HepG2 (cell line): Measurements from ENCODE around the gene CDIP1. TPM values are rescaled to one million over a fixed set of nuclear protein-coding genes. Genes with fewer than 3 reads are reported as not detected.
A peak's percentile ranks its signal among the peaks of the same experiment; 100 is the strongest.

Source experiments
- EED ChIP-seq: sonication (generic); formaldehyde crosslinking; IDR thresholded peaks from 2 replicates; pipeline ENCODE4 v1.5.0; 2020; ENCODE audit warnings: mild to moderate bottlenecking, missing genetic modification reagents
- FOXA3 ChIP-seq: IDR thresholded peaks from 2 replicates; pipeline ENCODE4 v1.6.1; 2016; ENCODE audit warnings: missing genetic modification reagents, missing compliant biosample characterization
- IKZF1 ChIP-seq: fragments of 450-650 bp; IDR thresholded peaks from 2 replicates; pipeline ENCODE4 v1.7.1; 2016
- MXI1 ChIP-seq: IDR thresholded peaks from 3 replicates; pipeline ENCODE4 v1.6.1; 2012; ENCODE audit warnings: low read depth, low read length, inconsistent platforms, borderline replicate concordance
- NFKB2 ChIP-seq: sonication (generic); formaldehyde crosslinking; IDR thresholded peaks from 2 replicates; pipeline ENCODE4 v1.4.0; 2020; ENCODE audit warnings: missing genetic modification reagents, borderline replicate concordance
- NFYB ChIP-seq: sonication (generic); formaldehyde crosslinking; IDR thresholded peaks from 2 replicates; pipeline ENCODE4 v1.4.0; 2020; ENCODE audit warnings: missing genetic modification reagents
- NR2C2 ChIP-seq: sonication (generic); formaldehyde crosslinking; IDR thresholded peaks from 2 replicates; pipeline ENCODE4 v1.4.0; 2020; ENCODE audit warnings: missing genetic modification reagents, mild to moderate bottlenecking, moderate library complexity, borderline replicate concordance
- PRMT3 ChIP-seq: sonication (generic); formaldehyde crosslinking; IDR thresholded peaks from 2 replicates; pipeline ENCODE4 v1.8.1; 2022; ENCODE audit warnings: low read depth, mild to moderate bottlenecking, moderate library complexity, missing genetic modification reagents, borderline replicate concordance
- RBM39 ChIP-seq: fragments of 200-400 bp; formaldehyde crosslinking; IDR thresholded peaks from one replicate; pipeline ENCODE4 v1.6.1; 2018; ENCODE audit warnings: antibody characterized with exemption, mild to moderate bottlenecking, low read depth, low read length; ENCODE audit not compliant: poor library complexity, severe bottlenecking
- SCMH1 ChIP-seq: sonication (generic); formaldehyde crosslinking; IDR thresholded peaks from 2 replicates; pipeline ENCODE4 v1.9.0; 2021; ENCODE audit warnings: missing genetic modification reagents, mild to moderate bottlenecking, borderline replicate concordance
- TARDBP ChIP-seq: sonication (generic); formaldehyde crosslinking; IDR thresholded peaks from 2 replicates; pipeline ENCODE4 v1.8.0; 2022; ENCODE audit warnings: mild to moderate bottlenecking, missing genetic modification reagents
- TGIF2 ChIP-seq: IDR thresholded peaks from 2 replicates; pipeline ENCODE4 v1.6.1; 2016; ENCODE audit warnings: control low read depth, missing compliant biosample characterization
- ZFP1 ChIP-seq: IDR thresholded peaks from 2 replicates; pipeline ENCODE4 v1.6.1; 2016
- ZFP90 ChIP-seq: sonication (generic); formaldehyde crosslinking; IDR thresholded peaks from 2 replicates; pipeline ENCODE4 v1.8.0; 2022; ENCODE audit warnings: missing genetic modification reagents, mild to moderate bottlenecking, inconsistent platforms, borderline replicate concordance
- polyA plus RNA-seq, 8 experiments: library from polyadenylated mRNA; depleted of rRNA in 3 of 8; stranded (reverse) in 7 of 8; unstranded in 1 of 8; fragments of >200 nt; fragmentation: Illumina TruSeq in 4 of 8; extraction: Trizol in 4 of 8; gene quantifications; 2 replicates each; pipeline versions ENCODE4 v1.2.1 to v1.2.3, GENCODE V29; 2011 to 2016; ENCODE audit warnings: low read depth in 4 of 8, missing spikeins in 1 of 8, mixed read lengths in 1 of 8; ENCODE audit not compliant: insufficient read depth in 1 of 8
- total RNA-seq, 5 experiments: library from RNA; depleted of rRNA; stranded (reverse); fragments of >200 nt; fragmentation: Illumina TruSeq; extraction: Trizol; gene quantifications; 2 replicates each; pipeline ENCODE4 v1.2.3, GENCODE V29; 2016; ENCODE audit warnings: low read depth in 1 of 5
- TF ChIP-seq, protein P1 (sequence below): sonication (generic); formaldehyde crosslinking; IDR thresholded peaks from 2 replicates; pipeline ENCODE4 v1.4.0; 2020; ENCODE audit warnings: missing genetic modification reagents, borderline replicate concordance
- TF ChIP-seq, protein P2 (sequence below): fragments of 450-650 bp; IDR thresholded peaks from 2 replicates; pipeline ENCODE4 v1.6.1; 2017; ENCODE audit warnings: mild to moderate bottlenecking
- TF ChIP-seq, protein P3 (sequence below): IDR thresholded peaks from 2 replicates; pipeline ENCODE4 v1.6.1; 2018; ENCODE audit warnings: missing genetic modification reagents, mild to moderate bottlenecking, missing compliant biosample characterization

Gene CDIP1
- total and polyA plus RNA-seq, 2 of the 13 experiments (the other 11 are each of a cell fraction or from before 2014, with no cell fraction given): 31.2 to 56.7 TPM

DNA sequence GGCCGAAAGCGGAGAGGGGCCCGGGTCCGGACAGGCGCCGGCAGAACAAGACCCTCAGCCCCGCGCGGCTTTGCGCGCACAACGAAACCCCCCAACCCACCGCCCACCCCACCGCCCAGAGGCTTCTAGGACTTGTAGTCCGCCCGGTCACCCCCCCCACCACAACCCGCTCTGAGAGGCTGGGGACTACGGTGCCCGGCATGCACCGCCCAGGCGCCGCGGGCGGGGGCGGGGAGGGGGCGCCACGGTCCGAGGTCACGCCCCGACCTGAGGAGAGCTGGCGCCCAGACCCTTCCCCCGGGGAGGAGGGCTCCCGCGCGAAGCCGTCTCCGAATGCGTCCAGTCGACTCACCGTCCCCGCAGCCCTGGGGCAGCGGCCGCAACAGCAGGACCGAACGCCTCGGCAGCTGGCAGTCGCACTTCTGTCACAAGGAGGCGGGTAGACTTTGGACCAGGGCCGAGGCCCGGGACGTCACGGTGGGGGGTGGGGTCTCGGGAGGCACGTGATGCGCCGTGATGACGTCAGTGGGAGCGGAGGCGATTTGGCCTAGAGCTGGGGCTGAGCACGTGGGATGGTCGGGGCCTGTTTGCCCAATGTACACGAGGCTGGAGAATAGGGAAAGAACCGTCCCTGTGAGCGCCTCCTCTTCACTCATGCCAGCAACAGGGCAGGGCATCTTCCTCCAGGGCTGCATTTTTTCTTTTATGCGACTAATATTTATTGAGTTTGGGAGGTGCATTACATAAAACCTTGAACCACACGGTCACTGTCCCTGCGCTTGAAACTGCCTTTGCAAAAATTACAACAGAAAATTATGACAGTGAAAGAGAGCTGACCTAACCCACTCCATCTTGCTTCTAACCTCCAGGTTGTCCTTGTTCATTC is at the start of gene CDIP1 (continued):
- peak; percentile 98 for TF ChIP-seq ZFP90 (CRISPR knock-in tag)
- peak; percentile 98 for TF ChIP-seq PRMT3 (CRISPR knock-in tag)
- TF ChIP-seq NR2C2: peak; percentile 91
- TF ChIP-seq ZFP1 (CRISPR knock-in tag): peak; percentile 92
- TF ChIP-seq EED: peak; percentile 97; the same call in 1 of the 2 replicates
- TF ChIP-seq SCMH1 (CRISPR knock-in tag): no peak
- TF ChIP-seq, protein P1, sequence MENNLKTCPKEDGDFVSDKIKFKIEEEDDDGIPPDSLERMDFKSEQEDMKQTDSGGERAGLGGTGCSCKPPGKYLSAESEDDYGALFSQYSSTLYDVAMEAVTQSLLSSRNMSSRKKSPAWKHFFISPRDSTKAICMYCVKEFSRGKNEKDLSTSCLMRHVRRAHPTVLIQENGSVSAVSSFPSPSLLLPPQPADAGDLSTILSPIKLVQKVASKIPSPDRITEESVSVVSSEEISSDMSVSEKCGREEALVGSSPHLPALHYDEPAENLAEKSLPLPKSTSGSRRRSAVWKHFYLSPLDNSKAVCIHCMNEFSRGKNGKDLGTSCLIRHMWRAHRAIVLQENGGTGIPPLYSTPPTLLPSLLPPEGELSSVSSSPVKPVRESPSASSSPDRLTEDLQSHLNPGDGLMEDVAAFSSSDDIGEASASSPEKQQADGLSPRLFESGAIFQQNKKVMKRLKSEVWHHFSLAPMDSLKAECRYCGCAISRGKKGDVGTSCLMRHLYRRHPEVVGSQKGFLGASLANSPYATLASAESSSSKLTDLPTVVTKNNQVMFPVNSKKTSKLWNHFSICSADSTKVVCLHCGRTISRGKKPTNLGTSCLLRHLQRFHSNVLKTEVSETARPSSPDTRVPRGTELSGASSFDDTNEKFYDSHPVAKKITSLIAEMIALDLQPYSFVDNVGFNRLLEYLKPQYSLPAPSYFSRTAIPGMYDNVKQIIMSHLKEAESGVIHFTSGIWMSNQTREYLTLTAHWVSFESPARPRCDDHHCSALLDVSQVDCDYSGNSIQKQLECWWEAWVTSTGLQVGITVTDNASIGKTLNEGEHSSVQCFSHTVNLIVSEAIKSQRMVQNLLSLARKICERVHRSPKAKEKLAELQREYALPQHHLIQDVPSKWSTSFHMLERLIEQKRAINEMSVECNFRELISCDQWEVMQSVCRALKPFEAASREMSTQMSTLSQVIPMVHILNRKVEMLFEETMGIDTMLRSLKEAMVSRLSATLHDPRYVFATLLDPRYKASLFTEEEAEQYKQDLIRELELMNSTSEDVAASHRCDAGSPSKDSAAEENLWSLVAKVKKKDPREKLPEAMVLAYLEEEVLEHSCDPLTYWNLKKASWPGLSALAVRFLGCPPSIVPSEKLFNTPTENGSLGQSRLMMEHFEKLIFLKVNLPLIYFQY (CRISPR knock-in tag): peak; percentile 91
- peak; percentile 84; the same call in 2 of the 3 replicates for TF ChIP-seq MXI1
- TF ChIP-seq NFYB: peak; percentile 65
- peak; percentile 93 for TF ChIP-seq TARDBP
- TF ChIP-seq RBM39: peak; percentile 77
- peak; percentile 99 for TF ChIP-seq TGIF2 (CRISPR knock-in tag)
- TF ChIP-seq NFKB2: peak; percentile 100
- TF ChIP-seq, protein P2, sequence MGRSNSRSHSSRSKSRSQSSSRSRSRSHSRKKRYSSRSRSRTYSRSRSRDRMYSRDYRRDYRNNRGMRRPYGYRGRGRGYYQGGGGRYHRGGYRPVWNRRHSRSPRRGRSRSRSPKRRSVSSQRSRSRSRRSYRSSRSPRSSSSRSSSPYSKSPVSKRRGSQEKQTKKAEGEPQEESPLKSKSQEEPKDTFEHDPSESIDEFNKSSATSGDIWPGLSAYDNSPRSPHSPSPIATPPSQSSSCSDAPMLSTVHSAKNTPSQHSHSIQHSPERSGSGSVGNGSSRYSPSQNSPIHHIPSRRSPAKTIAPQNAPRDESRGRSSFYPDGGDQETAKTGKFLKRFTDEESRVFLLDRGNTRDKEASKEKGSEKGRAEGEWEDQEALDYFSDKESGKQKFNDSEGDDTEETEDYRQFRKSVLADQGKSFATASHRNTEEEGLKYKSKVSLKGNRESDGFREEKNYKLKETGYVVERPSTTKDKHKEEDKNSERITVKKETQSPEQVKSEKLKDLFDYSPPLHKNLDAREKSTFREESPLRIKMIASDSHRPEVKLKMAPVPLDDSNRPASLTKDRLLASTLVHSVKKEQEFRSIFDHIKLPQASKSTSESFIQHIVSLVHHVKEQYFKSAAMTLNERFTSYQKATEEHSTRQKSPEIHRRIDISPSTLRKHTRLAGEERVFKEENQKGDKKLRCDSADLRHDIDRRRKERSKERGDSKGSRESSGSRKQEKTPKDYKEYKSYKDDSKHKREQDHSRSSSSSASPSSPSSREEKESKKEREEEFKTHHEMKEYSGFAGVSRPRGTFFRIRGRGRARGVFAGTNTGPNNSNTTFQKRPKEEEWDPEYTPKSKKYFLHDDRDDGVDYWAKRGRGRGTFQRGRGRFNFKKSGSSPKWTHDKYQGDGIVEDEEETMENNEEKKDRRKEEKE: no peak
- TF ChIP-seq IKZF1: no peak
- TF ChIP-seq, protein P3, sequence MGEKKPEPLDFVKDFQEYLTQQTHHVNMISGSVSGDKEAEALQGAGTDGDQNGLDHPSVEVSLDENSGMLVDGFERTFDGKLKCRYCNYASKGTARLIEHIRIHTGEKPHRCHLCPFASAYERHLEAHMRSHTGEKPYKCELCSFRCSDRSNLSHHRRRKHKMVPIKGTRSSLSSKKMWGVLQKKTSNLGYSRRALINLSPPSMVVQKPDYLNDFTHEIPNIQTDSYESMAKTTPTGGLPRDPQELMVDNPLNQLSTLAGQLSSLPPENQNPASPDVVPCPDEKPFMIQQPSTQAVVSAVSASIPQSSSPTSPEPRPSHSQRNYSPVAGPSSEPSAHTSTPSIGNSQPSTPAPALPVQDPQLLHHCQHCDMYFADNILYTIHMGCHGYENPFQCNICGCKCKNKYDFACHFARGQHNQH: peak; percentile 99
- peak; percentile 90 for TF ChIP-seq FOXA3 (CRISPR knock-in tag)
